Mucosa of descending colon (tissue), 3 donors: ENCODE measurements around the gene ADAMTS2. TPM values are rescaled to one million over a fixed set of nuclear protein-coding genes. Genes with fewer than 3 reads are reported as not detected.

Source experiments
- ATAC-seq: fragments of 200-7000 bp; cut with Tn5 transposase; one replicate; pipeline ENCODE4 v1.9.1; 2020; ENCODE audit warnings: mild to moderate bottlenecking, moderate library complexity
- DNase-seq, 3 donors: peaks; one replicate each; pipeline ENCODE4 v3.0.0-alpha.2; 2020
- H3K36me3 ChIP-seq: fragments of 200-600 bp; one replicate; pipeline ENCODE4 v1.8.0; 2021; ENCODE audit warnings: low read depth, mild to moderate bottlenecking
- H3K4me1 ChIP-seq: fragments of 200-600 bp; one replicate; pipeline ENCODE4 v1.8.0; 2021; ENCODE audit warnings: low read depth, mild to moderate bottlenecking
- H3K4me3 ChIP-seq: fragments of 200-600 bp; one replicate; pipeline ENCODE4 v1.8.0; 2021; ENCODE audit warnings: mild to moderate bottlenecking
- H3K9me3 ChIP-seq: fragments of 200-600 bp; one replicate; pipeline ENCODE4 v1.8.0; 2021; ENCODE audit warnings: mild to moderate bottlenecking
- CTCF ChIP-seq: fragments of 200-600 bp; IDR thresholded peaks from one replicate; pipeline ENCODE4 v1.8.0; 2022; ENCODE audit warnings: antibody characterized with exemption, mild to moderate bottlenecking
- intact Hi-C, 2 donors: fragments of 100-400 bp; cut with DNase I in 1 of 2; cut with micrococcal nuclease in 1 of 2; formaldehyde crosslinking; loops; one replicate each; pipeline versions ENCODE4 v1.11.0 to v1.11.1; 2022; cut with DNase I, micrococcal nuclease
- total RNA-seq, 3 donors: library from RNA; stranded (reverse); fragmentation: NEBNext Ultra II Directional in 2 of 3; extraction: Animal tissue kit (Norgen Biotek cat#: 25700) in 2 of 3; gene quantifications; one replicate each; pipeline versions ENCODE4 v1.2.1 to v1.2.4, GENCODE V29; 2021 to 2023
- donor health status: DM: no; HTN: no; CAD: no; lungs with moderate emphysema.
- donor health status: DM: no; HTN: no; CAD: no.
- donor health status: DM: no; HTN: yes; CAD: no.

Gene ADAMTS2
- total RNA-seq, 3 donors from 2014 or later: 1.3 to 9.2 (median 7.3) TPM

GRCh38 chr5:179142434-179143198 is 202.6 kb downstream of the ADAMTS2 start:
- ATAC-seq: no peak
- DNase-seq: no peak
- Histone ChIP-seq H3K4me1 (no peaks in the 10 kb centered on the region), H3K36me3 (no peaks in the 10 kb centered on the region), H3K4me3 (no peak overlapping the region), H3K9me3 (no peaks in the 10 kb centered on the region)
- intact Hi-C loops: no loop called here
- TF ChIP-seq CTCF: no peak

- no peaks in the 10 kb centered on the region for H3K4me1 ChIP-seq
- no peak overlapping the region for H3K4me3 ChIP-seq
- no peaks in the 10 kb centered on the region for H3K36me3 ChIP-seq
- no peaks in the 10 kb centered on the region for H3K9me3 ChIP-seq
- no peak for DNase-seq
- intact Hi-C loops: no loop called here
- ATAC-seq: no peak
- no peak for TF ChIP-seq CTCF
These were observed 203.4 kb downstream of the ADAMTS2 start for GRCh38 chr5:179141867-179142266.

- DNase-seq: no peak
- H3K4me1 ChIP-seq: no peaks in the 10 kb centered on the region
- TF ChIP-seq CTCF: no peak
- no peak for ATAC-seq
- intact Hi-C loops: no loop called here
- H3K4me3 ChIP-seq: no peak overlapping the region
- H3K36me3 ChIP-seq: no peaks in the 10 kb centered on the region
- no peaks in the 10 kb centered on the region for H3K9me3 ChIP-seq
These were observed 205.0 kb downstream of the ADAMTS2 start for GRCh38 chr5:179140293-179140692.

GRCh38 chr5:179139936-179140235 is 205.4 kb downstream of the ADAMTS2 start:
- TF ChIP-seq CTCF: no peak
- ATAC-seq (no peak), DNase-seq (no peak)
- H3K36me3 ChIP-seq: no peaks in the 10 kb centered on the region
- no peak overlapping the region for H3K4me3 ChIP-seq
- intact Hi-C loops: no loop called here
- no peaks in the 10 kb centered on the region for H3K4me1 ChIP-seq
- H3K9me3 ChIP-seq: no peaks in the 10 kb centered on the region

- no peaks in the 10 kb centered on the region for H3K4me1 ChIP-seq
- no peaks in the 10 kb centered on the region for H3K36me3 ChIP-seq
- intact Hi-C loops: no loop called here
- peak in 1 of 3 donors; percentile 29 for DNase-seq
- H3K9me3 ChIP-seq: no peaks in the 10 kb centered on the region
- ATAC-seq: peak; percentile 9
- H3K4me3 ChIP-seq: no peak overlapping the region
- no peak for TF ChIP-seq CTCF
These were observed 205.9 kb downstream of the ADAMTS2 start for GRCh38 chr5:179139111-179139935.
